T-helper 1 cell treated with Interleukin-12 subunit alpha and Interleukin-12 subunit beta and Interleukin-4 antibody, amounts not matched to agents 30 ng/mL and 1 ng/mL, for 36 hours (primary cell): ENCODE measurements around the gene C16orf92. TPM values are rescaled to one million over a fixed set of nuclear protein-coding genes. Genes with fewer than 3 reads are reported as not detected.
"Not testable (repeated sequence)": the region's sequence is repeated elsewhere in the genome, so short reads cannot be mapped to it uniquely, and the experiment has no call there.

ENCODE experiments used
- intact Hi-C: fragments of 100-400 bp; cut with micrococcal nuclease; formaldehyde crosslinking; loops from one replicate; pipeline ENCODE4 v1.15.1; 2024
- total RNA-seq: library from RNA; stranded (reverse); gene quantifications from 2 replicates; pipeline ENCODE4 v1.2.3, GENCODE V29; 2022

Gene C16orf92
- total RNA-seq, 1 donor from 2014 or later: not detected

DNA sequence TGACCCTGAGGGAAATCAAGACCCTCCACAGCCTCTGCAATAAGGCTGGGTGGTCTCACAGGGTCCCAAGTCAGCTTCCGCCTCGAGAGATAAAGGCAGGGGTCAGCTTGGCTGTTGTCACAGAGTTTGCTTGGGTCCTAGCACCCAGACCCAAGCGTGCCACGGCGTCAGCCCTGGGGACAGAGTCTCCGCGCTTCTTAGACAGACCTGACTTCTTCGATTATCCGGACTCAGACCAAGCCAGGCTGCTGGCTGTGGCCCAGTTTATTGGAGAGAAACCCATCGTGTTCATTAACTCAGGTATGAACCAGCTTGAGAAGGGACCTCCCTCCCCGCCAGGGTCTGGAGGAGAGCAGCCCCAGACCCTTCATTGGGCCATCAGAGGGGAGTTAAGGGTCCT, 588 bp downstream of the C16orf92 start:
- intact Hi-C loops: loop anchor here (5.0 kb wide), 3 partner anchors 121 to 196 kb away; partner anchors contain the start of gene ASPHD1

DNA sequence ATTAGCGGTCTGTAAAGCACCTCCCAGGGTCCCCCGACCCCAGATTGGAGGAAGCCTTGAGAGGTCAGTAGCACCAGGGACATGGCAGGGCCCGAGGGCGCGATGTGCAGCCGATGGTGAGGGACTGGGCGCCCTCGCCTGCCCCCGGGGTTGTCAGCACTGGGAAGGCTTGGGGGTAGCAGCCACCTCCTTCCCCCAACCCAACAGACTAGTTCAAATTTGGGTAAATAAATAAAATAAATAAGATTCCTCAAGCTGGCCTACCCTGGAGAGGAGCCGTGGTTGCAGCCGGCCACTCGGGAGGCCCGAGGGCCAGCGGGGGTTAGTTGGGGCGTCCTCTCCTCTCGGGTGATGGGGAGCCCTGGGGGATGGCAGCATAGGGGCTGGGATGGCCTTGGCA, 1.5 kb downstream of the C16orf92 start:
- intact Hi-C loops: loop anchor here (5.0 kb wide), 3 partner anchors 122 to 197 kb away; partner anchors contain the start of gene ASPHD1

DNA sequence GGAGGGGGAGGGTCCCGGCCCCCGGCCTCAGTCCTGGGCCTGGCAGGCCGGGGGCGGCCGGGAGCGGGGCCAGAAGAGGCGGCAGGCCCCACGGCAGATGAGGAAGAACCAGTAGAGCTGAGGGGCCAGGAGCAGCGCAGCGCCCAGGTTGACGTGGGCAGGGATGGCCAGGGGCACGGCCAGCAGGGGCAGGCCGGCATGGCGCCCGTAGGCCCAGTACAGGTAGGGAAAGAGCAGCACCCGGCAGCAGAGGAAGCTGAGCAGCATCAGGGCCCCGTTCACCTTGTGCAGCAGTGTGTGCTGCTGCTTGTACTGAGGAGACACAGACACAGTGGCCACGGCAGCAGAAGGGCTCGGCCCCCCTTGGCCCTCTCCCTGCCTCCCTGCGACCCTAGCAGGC, 2.2 kb downstream of the C16orf92 start:
- intact Hi-C loops: no loop called here

DNA sequence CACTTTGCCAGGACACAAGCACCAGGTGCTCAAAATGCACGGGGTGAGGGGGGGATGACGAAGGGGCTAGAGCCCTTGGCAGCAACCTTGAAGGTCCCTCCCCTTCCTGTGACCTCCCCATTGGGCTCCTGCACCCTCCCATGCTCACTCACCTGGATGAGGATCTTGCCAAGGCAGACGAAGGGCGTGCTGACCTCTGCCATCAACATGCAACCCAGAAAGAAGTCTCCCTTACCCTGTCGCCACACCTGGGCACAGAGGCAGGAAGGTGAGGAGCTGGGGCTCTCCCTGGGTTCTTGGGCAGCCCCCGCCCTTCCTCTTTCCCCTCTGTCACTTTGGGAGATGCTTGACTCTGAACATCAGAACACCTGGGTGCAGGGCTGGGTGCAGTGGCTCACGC, 2.6 kb downstream of the C16orf92 start:
- intact Hi-C loops: no loop called here

DNA sequence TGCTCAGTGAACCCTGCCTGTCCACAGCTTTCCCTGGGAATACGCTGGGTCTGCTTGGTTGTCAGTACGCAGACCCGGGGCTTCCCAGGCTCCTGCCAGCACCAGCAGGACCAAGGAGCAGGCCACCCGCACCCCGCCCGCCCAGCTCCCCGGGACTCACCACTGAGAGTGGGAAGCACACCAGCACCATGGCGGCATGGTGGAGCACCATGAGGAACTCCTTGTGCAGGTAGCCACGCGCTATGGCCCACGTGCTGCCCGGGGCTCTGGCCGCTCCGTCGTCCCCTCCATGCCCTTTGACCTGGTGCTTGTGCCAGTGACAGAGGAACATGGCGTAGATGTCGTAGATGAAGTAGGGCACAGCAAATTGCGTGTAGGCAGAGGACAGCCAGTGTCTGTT, 3.5 kb downstream of the C16orf92 start:
- intact Hi-C loops: no loop called here

DNA sequence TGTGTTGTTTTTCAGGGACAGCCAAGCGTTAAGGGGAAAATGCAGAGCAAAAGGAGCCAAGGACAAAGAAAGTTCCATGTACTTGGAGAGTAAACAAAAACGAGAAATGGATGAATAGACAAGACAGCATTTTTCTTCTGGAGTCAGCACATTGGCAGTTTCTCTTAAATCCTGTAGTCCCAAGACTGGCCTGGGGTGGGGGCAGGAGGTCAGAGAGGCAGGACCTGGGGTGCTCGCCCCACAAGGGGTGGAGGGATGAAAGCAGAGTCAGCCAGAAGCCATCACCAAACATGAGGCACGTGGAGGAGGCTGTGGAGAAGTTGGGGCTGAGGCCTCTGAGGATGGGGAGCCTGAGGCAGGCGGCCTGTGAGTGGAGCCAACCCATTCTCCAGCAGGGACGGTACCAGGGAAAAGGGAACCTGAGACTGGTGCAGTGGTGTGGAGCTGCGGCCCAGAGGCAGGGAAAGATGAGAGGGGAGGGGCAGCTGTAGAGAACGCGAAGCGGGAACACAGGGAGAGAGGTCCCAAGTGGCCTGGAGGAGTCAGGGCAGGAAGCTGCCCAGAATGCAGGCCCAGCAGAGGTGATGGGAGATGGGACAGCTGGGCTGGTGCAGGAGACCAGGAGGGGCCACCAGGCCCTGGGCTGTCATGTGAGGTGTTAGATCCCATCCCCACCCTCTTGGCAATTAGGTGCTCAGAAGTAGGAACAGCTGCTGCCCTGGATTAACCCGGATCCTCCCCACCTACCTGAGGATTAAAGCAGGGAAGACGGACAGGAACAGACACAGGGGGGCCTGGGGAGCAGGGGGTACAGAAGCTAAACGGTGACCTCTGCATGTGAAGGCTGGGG, 4.8 kb downstream of the C16orf92 start:
- intact Hi-C loops: no loop called here

DNA sequence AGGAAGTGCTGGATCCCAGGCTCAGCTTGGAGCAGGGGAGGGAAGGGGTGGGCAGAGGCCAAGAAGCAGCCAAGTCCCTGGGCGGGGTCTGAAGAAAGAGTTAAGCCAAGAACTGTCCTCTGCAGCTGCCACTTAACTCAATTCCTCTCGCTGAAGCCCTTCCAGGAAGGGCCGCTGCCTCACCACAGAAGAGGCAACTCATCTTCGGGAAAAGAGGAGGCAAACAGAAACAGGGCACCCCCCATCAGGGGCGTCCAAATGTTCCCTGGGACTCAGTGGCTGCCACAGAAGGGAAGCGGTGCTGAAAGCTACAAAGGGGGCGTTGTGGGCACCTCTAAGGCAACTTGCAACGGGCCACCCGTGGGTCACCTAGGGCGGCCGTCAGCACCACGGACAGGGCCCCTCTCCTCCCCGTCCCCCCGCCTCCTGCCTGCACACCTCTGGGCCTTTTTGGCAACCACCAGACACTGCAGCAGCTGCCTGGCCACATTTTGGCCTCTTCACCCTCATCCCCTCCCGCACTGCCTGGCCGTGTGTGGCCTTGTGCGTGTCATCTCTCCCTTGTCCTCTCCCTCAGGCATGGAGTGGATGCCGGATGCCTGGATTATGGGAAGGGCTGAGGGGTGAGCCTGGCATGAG, 5.6 kb downstream of the C16orf92 start:
- intact Hi-C loops: no loop called here

DNA sequence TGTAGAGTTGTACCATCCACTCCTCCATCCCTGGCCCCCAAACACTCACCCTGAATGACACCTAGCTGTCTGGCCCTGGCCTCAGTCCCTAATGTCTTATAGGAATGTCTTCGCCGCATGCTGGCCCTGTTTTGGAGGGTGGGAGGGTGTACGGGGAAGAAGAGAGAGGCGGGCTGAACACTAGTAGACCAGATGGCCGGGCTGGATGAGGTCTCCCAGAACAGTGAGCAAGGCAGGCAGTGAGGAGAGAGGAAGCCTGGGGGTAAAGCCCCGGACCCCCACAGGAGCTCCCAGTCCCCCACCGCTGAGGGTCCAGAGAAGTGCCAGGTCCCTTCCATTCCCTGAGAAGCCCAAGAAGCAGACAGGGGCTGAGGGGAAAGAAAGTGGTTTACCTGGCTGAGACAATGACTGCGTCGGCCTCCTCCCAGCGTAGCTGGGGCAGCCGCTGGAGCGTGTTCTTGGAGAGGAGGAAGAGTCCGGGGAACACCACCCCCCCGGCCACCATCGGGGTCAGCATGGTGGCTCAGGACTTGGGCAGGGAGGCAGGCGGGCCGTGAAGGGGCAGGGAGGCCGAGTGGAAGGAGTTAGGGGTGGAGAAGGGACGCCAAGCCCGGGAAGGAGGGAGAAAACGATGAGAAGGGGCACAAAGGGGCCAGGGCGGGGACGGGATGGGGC, 7.2 kb downstream of the C16orf92 start:
- intact Hi-C loops: no loop called here

DNA sequence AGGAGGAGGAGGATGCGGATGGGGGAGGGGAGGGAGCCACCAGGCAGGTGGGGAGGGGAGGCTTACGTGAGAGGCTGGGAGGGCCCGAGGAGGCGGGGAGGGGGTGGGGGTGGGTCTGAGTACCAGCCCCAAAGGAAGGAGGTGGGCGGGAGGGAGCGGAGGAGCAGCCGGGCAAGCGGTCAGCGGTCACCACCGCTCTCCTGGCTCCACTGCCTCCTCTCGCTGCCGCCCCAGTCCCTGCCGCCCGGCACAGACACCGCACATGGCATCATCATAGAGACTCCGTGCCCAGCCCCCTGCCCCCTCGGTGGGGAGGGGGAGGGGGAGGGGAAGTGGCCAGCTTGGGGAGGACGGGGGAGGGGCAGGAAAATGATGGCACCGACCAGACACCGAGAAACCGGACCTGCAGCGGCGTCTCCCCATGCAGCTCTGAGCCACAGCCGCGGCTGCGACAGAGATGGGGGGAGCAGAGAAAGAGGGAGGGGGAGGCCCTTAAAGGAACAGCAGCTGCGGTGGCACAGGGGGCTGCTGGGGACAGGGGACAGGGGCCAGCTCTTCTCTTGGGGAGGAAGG, 7.9 kb downstream of the C16orf92 start, which contains the start of gene TLCD3B:
TSS of gene TLCD3B (minus strand) at position 431 of the 573 bp plus-strand sequence. CDS start 744 bp downstream, outside the sequence.
- intact Hi-C loops: no loop called here

DNA sequence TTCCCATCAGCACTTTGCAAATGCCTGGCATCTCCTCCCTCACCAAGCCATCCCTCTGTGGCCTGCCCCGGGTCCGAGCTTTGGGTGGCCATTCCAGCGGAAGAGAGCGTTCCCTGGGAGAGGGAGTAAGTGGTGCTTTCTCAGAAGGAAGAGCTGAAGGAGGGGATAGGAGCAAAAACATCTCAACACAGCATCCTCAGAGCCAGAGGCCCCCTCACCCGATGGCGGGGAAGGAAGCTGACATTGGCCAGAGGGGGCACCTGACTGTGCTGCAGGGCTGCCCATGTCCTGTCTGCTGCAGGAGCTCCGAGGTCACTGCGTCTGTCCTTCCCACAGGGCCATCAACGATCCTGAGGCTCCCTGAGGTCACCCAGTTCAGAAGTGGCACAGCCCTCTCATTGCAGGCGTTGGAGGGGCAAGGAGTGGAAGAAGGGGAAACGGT, 8.5 kb downstream of the C16orf92 start:
- intact Hi-C loops: no loop called here

DNA sequence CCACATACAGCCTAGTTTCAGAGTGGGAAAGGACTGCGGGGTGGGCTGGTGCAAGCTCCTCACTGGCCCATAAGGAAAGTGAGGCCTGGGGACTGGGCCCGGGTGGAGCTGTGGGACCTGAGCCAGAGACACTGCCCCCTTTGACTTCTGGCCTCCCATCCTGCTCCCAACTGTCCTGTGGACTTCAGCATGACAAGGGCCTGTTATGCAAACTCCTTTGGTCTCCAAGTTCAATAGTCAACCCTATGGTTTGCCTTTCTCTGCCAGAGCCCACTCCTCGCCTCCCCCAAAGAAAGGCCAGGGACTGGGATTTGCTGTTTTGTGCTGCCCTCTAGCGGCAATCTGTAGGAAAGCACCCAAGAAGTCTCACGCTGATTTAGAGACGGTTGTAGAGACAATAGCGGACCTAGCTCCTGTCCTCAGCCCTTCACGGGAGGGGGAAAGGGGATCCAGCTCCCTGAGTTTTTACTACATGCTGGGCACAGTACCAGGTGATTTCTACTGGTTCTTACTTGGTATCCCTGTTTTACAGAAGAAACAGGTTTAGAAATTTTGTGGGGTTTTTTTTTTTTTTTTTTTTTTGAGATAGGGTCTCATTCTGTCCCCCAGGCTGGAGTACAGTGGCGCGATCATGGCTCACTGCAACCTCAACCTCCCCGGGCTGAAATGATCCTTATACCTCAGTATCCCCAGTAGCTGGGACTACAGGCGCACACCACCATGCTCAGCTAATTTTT, 9.3 kb downstream of the C16orf92 start:
- intact Hi-C loops: no loop called here

DNA sequence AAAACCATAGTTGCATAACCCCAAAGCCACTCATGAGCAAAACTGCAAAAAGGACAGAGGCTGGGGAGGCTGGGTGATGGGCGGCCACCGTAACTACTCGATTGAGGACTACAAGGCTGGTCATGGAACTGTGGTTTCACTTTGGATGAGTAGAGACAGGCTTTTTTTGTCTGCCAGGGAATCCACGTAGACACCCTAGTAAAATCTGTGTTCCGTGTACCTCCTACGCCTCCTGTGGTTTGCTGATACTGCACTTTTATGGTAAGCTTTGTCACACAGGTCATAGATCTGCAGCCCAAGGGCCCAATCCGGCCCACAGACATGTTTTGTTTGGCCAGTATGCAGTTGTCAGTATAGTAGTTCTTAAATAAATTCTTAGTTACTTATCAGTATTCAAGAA, 10.3 kb downstream of the C16orf92 start:
- intact Hi-C loops: no loop called here

DNA sequence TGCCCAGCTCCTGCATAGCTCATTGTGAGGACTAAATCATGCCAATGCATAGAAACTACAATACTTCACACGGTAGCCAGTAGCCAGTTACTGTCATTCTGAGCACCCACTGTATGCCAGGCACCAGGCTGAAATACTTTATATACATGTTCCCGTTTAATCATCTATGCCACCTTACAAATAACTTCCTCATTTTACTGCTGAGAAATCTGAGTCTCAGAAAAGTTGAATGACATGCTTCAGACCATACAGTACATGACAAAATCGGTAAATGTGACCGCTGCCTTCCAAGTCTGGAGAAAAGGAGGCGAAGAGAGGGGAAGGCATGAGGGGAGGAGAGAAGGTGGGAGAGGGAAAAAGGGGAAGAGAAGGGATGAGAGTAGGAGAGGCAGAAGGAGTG, 17.2 kb downstream of the C16orf92 start:
- intact Hi-C loops: no loop called here

DNA sequence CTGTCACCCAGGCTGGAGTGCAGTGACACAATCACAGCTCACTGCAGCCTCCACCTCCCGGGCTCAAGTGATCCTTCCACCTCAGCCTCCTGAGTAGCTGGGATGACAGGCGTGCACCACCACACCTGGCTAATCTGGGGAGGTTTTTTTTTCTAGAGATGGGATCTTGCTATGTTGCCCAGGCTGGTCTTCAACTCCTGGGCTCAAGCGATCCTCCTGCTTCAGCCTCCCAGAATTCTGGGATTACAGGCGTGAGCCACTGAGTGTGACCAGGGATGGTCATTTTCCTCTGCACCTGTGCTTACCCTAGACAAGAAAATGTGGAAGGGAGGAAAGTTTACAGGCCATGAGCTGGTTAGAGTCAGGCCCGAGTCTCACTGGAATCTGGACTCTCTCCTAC, 17.7 kb downstream of the C16orf92 start:
- intact Hi-C loops: not testable (repeated sequence)

DNA sequence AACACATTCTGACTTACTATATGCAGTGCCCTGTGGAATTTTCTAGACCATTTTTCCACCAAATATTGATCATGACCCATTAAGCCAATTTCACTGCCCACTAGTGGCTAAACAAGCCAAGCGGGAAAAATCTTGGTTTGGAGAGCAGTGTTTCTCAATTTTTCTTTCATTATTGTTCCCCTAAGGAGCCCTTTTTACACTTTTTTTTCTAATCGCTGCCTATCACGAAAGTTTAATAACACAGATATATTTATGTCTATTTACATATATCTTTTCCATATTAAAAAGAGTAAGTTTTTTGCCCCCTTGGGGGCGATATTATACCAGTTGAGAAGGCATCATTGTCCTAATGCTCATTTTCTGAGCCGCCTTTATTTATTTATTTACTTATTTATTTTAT, 18.8 kb downstream of the C16orf92 start:
- intact Hi-C loops: no loop called here

DNA sequence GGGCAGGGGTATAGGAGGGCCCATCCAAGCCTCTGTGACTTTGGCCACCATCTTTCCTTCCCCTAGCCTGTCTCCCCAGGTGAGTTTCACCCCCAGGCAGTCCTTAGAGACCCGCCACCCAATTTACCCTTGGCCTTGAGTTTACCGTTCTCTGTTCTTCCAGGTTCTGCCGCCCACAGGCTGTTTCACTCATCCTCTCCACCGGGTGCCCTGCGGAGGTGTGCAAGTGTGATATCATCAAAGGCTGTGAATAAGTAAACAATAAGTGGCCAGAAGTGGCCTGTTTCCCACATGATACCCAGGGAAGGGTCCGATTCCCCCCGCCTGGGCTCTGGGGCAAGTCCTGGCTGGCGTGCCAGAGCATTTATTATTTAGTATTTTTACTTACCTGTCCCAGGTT, 23.2 kb downstream of the C16orf92 start:
- intact Hi-C loops: no loop called here

DNA sequence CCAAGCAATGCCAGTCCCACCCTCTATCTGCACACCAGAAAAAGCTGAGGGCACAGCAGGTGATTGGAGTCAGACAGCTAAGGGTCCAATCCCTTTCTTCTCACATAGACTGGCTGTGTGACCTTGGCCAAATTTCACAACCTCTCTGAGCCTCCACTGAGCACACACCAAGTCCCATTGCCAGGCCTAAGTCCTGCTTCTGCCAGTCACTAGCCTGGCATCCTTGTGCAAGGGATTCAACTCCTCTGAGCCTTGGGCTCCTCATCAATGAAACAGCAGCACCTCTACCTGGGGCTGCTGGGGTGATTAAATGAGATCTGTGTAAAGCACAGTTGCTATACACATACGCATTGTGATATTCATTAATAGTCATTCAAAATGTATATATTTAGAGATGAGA, 23.6 kb downstream of the C16orf92 start:
- intact Hi-C loops: no loop called here

DNA sequence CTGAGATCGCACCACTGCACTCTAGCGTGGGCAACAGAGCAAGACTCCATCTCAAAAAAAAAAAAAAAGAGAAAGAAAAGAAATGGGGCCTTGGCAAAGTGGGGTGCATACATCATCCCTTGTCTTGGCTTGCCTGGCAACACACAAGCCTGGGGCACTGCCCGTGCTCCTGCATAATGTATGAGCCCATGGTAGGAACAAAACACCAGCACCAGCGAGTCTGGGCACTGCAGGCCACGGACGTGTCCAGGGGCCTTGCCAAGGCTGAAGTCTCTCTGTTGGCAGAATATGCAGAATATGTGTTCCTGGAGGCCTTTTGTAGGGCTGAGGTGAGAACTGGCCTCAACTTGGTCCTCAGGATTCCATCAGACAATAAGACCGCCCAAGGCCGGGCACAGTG, 26.9 kb downstream of the C16orf92 start:
- intact Hi-C loops: no loop called here

DNA sequence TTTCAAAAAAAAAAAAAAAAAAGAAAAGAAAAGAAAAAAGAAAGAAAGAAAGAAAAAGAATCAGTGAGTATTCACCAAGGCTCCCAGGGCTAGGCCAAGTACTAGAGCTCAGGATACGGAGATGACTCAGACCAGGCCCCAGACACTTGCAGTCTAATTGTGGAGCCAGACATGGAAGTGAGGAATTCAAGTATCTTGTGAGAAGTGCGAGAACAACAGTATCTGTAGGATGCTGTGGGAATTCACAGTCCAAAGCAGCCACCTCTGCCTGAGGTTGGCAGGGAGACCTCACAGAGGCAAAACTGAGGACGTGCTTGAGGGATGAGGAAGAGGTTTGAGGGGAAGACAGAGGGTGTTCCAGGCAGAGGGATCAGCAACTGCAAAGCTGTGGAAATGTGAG, 28.5 kb downstream of the C16orf92 start:
- intact Hi-C loops: no loop called here

DNA sequence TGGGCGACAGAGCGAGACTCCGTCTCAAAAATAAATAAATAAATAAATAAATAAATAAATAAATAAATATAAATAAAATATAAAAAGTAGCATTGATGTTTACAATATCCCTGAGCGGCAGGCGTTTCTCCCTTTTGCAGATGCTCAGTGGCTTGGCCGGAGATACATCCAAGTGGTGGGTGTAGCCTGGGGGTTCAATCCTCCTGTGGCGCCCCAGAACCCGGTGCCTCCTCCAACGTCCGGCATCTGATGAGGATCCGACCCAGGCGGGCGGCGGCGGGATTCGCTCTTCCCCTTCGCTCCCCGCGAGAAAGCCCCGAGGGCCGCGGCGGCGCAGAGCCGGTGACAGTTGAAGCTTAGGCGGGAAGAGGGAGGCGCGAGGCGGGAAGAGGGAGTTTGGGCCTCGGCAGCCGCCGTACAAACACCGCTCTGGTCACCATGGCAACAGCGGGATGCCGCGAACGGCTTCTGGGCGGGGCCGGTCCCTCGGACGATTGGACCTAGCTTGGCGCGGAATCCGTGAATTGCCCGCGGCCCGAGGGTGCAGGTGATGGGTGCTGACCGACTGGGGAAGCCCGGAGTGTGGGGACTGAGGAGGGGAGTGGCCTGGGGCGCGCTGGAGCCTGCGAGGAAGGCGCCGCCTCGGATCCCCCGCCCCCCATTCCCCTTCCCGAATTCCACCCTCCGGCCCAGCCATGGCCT, 29.8 kb downstream of the C16orf92 start:
- intact Hi-C loops: loop anchor here (1.0 to 2.0 kb wide), 3 partner anchors 12 to 126 kb away; partner anchors contain the start of genes ALDOA, INO80E and KCTD13
